Esophagus (tissue), 2 donors: Measurements from ENCODE around the gene CD1C. TPM values are rescaled to one million over a fixed set of nuclear protein-coding genes. Genes with fewer than 3 reads are reported as not detected.
"Not testable (repeated sequence)": the region's sequence is repeated elsewhere in the genome, so short reads cannot be mapped to it uniquely, and the experiment has no call there.

Source experiments
- H3K27ac ChIP-seq, 2 donors: one replicate each; pipeline ENCODE4 v1.5.1; 2013; ENCODE audit warnings: low read depth in 2 of 2, mild to moderate bottlenecking in 2 of 2, inconsistent platforms in 1 of 2, low read length in 1 of 2, moderate library complexity in 1 of 2
- H3K27me3 ChIP-seq, 2 donors: one replicate each; pipeline ENCODE4 v1.6.1; 2013; ENCODE audit warnings: low read length in 2 of 2, control low read depth in 1 of 2, mild to moderate bottlenecking in 1 of 2; ENCODE audit not compliant: insufficient read depth in 2 of 2, control insufficient read depth in 1 of 2
- H3K36me3 ChIP-seq, 2 donors: one replicate each; pipeline ENCODE4 v1.6.1; 2013; ENCODE audit warnings: low read length in 1 of 2; ENCODE audit not compliant: control insufficient read depth in 2 of 2, insufficient read depth in 2 of 2
- H3K4me1 ChIP-seq, 2 donors: one replicate each; pipeline ENCODE4 v1.6.1; 2013; ENCODE audit warnings: low read length in 1 of 2; ENCODE audit not compliant: control insufficient read depth in 2 of 2, insufficient read depth in 2 of 2
- H3K4me3 ChIP-seq, 2 donors: one replicate each; pipeline ENCODE4 v1.5.1; 2013; ENCODE audit warnings: low read length in 2 of 2, mild to moderate bottlenecking in 2 of 2, low read depth in 1 of 2, moderate library complexity in 1 of 2
- H3K9me3 ChIP-seq, 2 donors: one replicate each; pipeline ENCODE4 v1.6.1; 2013; ENCODE audit warnings: mild to moderate bottlenecking in 2 of 2, low read depth in 1 of 2, low read length in 1 of 2, moderate library complexity in 1 of 2; ENCODE audit not compliant: control insufficient read depth in 2 of 2, insufficient read depth in 1 of 2
- WGBS, 2 donors: extraction: QIAGEN DNeasy Blood & Tissue Kit; methylation state at CpG; one replicate each; pipeline ENCODE4 v1.1.7; 2013; 5-methylcytosine and 5-hydroxymethylcytosine counted together
- polyA plus RNA-seq, 2 donors: library from polyadenylated mRNA; stranded (reverse); fragments of 200-250 nt; gene quantifications; one replicate each; pipeline ENCODE4 v1.2.3, GENCODE V29; 2013
- donor health status: healthy with polysubstance abuse.
- donor health status: Bipolar disorder and iron deficiency.

The CD1C gene
- polyA plus RNA-seq, 2 donors: 0.31 to 1.9 TPM

GRCh38 chr1:158272681-158273080, 17.0 kb upstream of the CD1C start:
- Histone ChIP-seq H3K4me3 (no peak overlapping the region), H3K36me3 (no peaks in the 10 kb centered on the region), H3K27me3 (no peaks in the 10 kb centered on the region), H3K27ac (no peak overlapping the region), H3K4me1 (no peaks in the 10 kb centered on the region), H3K9me3 (no peaks in the 10 kb centered on the region)

GRCh38 chr1:158274797-158275196, 14.9 kb upstream of the CD1C start:
- Histone ChIP-seq H3K4me1 (no peaks in the 10 kb centered on the region), H3K27me3 (no peaks in the 10 kb centered on the region), H3K9me3 (no peaks in the 10 kb centered on the region), H3K27ac (no peak overlapping the region), H3K36me3 (no peaks in the 10 kb centered on the region), H3K4me3 (no peak overlapping the region)
- WGBS, 2 donors: 84 to 85% methylated on average over 5 of the region's 5 CpGs

GRCh38 chr1:158282421-158282820, 7.3 kb upstream of the CD1C start:
- WGBS, 2 donors: 72 to 75% methylated on average over 2 of the region's 2 CpGs
- H3K4me1 ChIP-seq, H3K36me3 ChIP-seq, H3K27me3 ChIP-seq, H3K4me3 ChIP-seq, H3K9me3 ChIP-seq, H3K27ac ChIP-seq: not testable (repeated sequence)

GRCh38 chr1:158283965-158284364, 5.8 kb upstream of the CD1C start:
- peaks cover 0 to 2% of the 10 kb centered on the region in 2 donors for H3K9me3 ChIP-seq
- H3K27me3 ChIP-seq: no peaks in the 10 kb centered on the region
- H3K4me1 ChIP-seq: no peaks in the 10 kb centered on the region
- no peak overlapping the region for H3K4me3 ChIP-seq
- H3K27ac ChIP-seq: no peak overlapping the region
- H3K36me3 ChIP-seq: no peaks in the 10 kb centered on the region
- WGBS, 2 donors: 47% methylated on average over 2 of the region's 2 CpGs

GRCh38 chr1:158285756-158286241, 3.9 kb upstream of the CD1C start:
- no peaks in the 10 kb centered on the region for H3K36me3 ChIP-seq
- no peaks in the 10 kb centered on the region for H3K4me1 ChIP-seq
- no peak overlapping the region for H3K4me3 ChIP-seq
- WGBS, 2 donors: 43 to 53% methylated on average over 7 of the region's 7 CpGs
- no peaks in the 10 kb centered on the region for H3K27me3 ChIP-seq
- no peak overlapping the region for H3K27ac ChIP-seq
- peaks cover 0 to 2% of the 10 kb centered on the region in 2 donors for H3K9me3 ChIP-seq

- H3K4me1 ChIP-seq: no peaks in the 10 kb centered on the region
- no peaks in the 10 kb centered on the region for H3K27me3 ChIP-seq
- H3K4me3 ChIP-seq: no peak overlapping the region
- WGBS, 2 donors: 71 to 72% methylated on average over 4 of the region's 4 CpGs
- H3K9me3 ChIP-seq: no peaks in the 10 kb centered on the region
- H3K36me3 ChIP-seq: no peaks in the 10 kb centered on the region
- no peak overlapping the region for H3K27ac ChIP-seq
Observed at GRCh38 chr1:158286487-158286886, 3.2 kb upstream of the CD1C start.

GRCh38 chr1:158286941-158287346, 2.8 kb upstream of the CD1C start:
- no peaks in the 10 kb centered on the region for H3K4me1 ChIP-seq
- no peaks in the 10 kb centered on the region for H3K27me3 ChIP-seq
- no peaks in the 10 kb centered on the region for H3K9me3 ChIP-seq
- 76 to 83% methylated on average over 1 of the region's 1 CpG for WGBS, 2 donors
- H3K27ac ChIP-seq: no peak overlapping the region
- no peak overlapping the region for H3K4me3 ChIP-seq
- H3K36me3 ChIP-seq: no peaks in the 10 kb centered on the region

GRCh38 chr1:158290321-158290844, 660 bp downstream of the CD1C start:
- peaks cover 0 to 1% of the 10 kb centered on the region in 2 donors for H3K9me3 ChIP-seq
- no peak overlapping the region for H3K27ac ChIP-seq
- H3K27me3 ChIP-seq: no peaks in the 10 kb centered on the region
- 78 to 84% methylated on average over 5 of the region's 5 CpGs for WGBS, 2 donors
- no peak overlapping the region for H3K4me3 ChIP-seq
- H3K4me1 ChIP-seq: no peaks in the 10 kb centered on the region
- H3K36me3 ChIP-seq: no peaks in the 10 kb centered on the region

- Histone ChIP-seq H3K27ac (no peak overlapping the region), H3K4me3 (no peak overlapping the region), H3K9me3 (peaks cover 3 to 4% of the 10 kb centered on the region in 2 donors), H3K27me3 (no peaks in the 10 kb centered on the region), H3K4me1 (no peaks in the 10 kb centered on the region), H3K36me3 (no peaks in the 10 kb centered on the region)
- WGBS, 2 donors: 88 to 97% methylated on average over 2 of the region's 2 CpGs
Observed at GRCh38 chr1:158295791-158296190, 6.1 kb downstream of the CD1C start.

GRCh38 chr1:158310623-158311022, 20.9 kb downstream of the CD1C start:
- H3K4me3 ChIP-seq: no peak overlapping the region
- H3K27me3 ChIP-seq: no peaks in the 10 kb centered on the region
- H3K4me1 ChIP-seq: no peaks in the 10 kb centered on the region
- WGBS, 2 donors: 77 to 85% methylated on average over 1 of the region's 1 CpG
- no peaks in the 10 kb centered on the region for H3K36me3 ChIP-seq
- no peaks in the 10 kb centered on the region for H3K9me3 ChIP-seq
- H3K27ac ChIP-seq: no peak overlapping the region
